ENCODE results near the gene NOP10. TPM values are rescaled to one million over a fixed set of nuclear protein-coding genes. Genes with fewer than 3 reads are reported as not detected.

NOP10 gene
- total and polyA plus RNA-seq, 2 of the 8 experiments (the other 6 are each of a cell fraction or from before 2014, with no cell fraction given): 285 to 981 TPM

GRCh38 chr15:34332553-34333120 is 10.3 kb downstream of the NOP10 start:
- Histone ChIP-seq H3K14ac (ENCODE audit: insufficient read length) (no peak overlapping the region), H2AK5ac (ENCODE audit: low read depth, low read length) (no peak overlapping the region), H4K8ac (ENCODE audit: extremely low read depth, insufficient read depth, low read length) (no peak overlapping the region), H3K23me2 (ENCODE audit: low read depth, low read length) (peaks cover 8% of the 10 kb centered on the region; the same call in 1 of the 2 replicates), H2AFZ (ENCODE audit: low read length) (no peak overlapping the region), H3K36me3 (ENCODE audit: control insufficient read depth in 2 of 4, insufficient read depth in 4 of 4, low read length in 3 of 4) (no peaks in the 10 kb centered on the region), H2BK12ac (ENCODE audit: low read depth, low read length) (no peak overlapping the region), H3K56ac (replicated peaks; ENCODE audit: insufficient read length, low read depth, low read length) (no peak overlapping the region), H3K4me2 (ENCODE audit: insufficient read depth in 1 of 2, low read depth in 2 of 2, low read length in 2 of 2) (no peak overlapping the region), H4K91ac (replicated peaks; ENCODE audit: insufficient read length, low read length) (no peak overlapping the region), H3K23ac (ENCODE audit: insufficient read length) (no peak overlapping the region), H2BK20ac (ENCODE audit: low read length) (no peak overlapping the region), H3K9ac (replicated peaks in 1 of 4; ENCODE audit: extremely low read depth in 1 of 4, low read depth in 3 of 4, low read length in 3 of 4) (no peak overlapping the region), H2BK120ac (replicated peaks; ENCODE audit: low read depth, low read length) (no peak overlapping the region), H3K79me1 (ENCODE audit: low read depth, low read length) (no peaks in the 10 kb centered on the region), H2BK15ac (ENCODE audit: low read length) (no peak overlapping the region), H3K9me3 (ENCODE audit: insufficient read depth in 2 of 2, low read depth in 1 of 2, low read length in 1 of 2) (no peaks in the 10 kb centered on the region), H3K79me2 (ENCODE audit: control insufficient read depth in 1 of 2, insufficient read depth in 2 of 2, low read length in 2 of 2) (no peaks in the 10 kb centered on the region), H3K18ac (ENCODE audit: extremely low read depth, low read length) (no peak overlapping the region), H2BK5ac (ENCODE audit: low read depth, low read length) (no peak overlapping the region), H3K27ac (ENCODE audit: low read depth, low read length) (no peak overlapping the region), H3K4me1 (replicated peaks in 1 of 4; ENCODE audit: control insufficient read depth in 3 of 4, insufficient read depth in 4 of 4, low read length in 3 of 4) (peaks cover 0 to 2% (median 0%) of the 10 kb centered on the region in 4 experiments; a peak in 2 of 7 replicates), H4K20me1 (replicated peaks in 1 of 2; ENCODE audit: control insufficient read depth in 1 of 2, insufficient read depth in 2 of 2, low read length in 2 of 2) (no peaks in the 10 kb centered on the region), H3K4ac (replicated peaks; ENCODE audit: insufficient read length, low read depth, low read length) (no peak overlapping the region), H3K27me3 (replicated peaks in 1 of 4; ENCODE audit: control insufficient read depth in 3 of 4, extremely low read depth in 1 of 4, insufficient read depth in 3 of 4, low read length in 3 of 4) (no peaks in the 10 kb centered on the region), H3K4me3 (ENCODE audit: extremely low read depth in 1 of 4, insufficient read depth in 2 of 4, low read depth in 3 of 4, low read length in 4 of 4) (no peak overlapping the region), H4K5ac (ENCODE audit: insufficient read length, low read depth, low read length) (no peak overlapping the region)
- WGBS, 2 experiments (ENCODE audit: extremely low coverage in 1 of 2, insufficient coverage in 1 of 2, insufficient read length in 1 of 2, insufficient replicate concordance in 2 of 2, low coverage in 1 of 2, low lambda C conversion rate in 2 of 2, missing lambda C conversion rate in 1 of 2): 98% methylated on average over 3 of the region's 6 CpGs; no CpG with 5 or more reads in 1 of the 2 experiments
- no peak for FAIRE-seq
- ChIA-PET CTCF (ENCODE audit: partially characterized antibody) (interaction anchor here (1.1 to 1.2 kb wide), 2 partner anchors 20 to 28 kb away, joined by 3 read pairs; no protein-coding TSS in a partner anchor), POLR2A (ENCODE audit: partially characterized antibody) (no interaction called here)
- DNase-seq (ENCODE audit: low read depth in 1 of 2, low spot score in 2 of 2): no peak
- TF ChIP-seq RFX5 (IDR thresholded peaks at IDR 0.05; ENCODE audit: borderline replicate concordance, low read depth, low read length) (no peak), CBX5 (IDR thresholded peaks at IDR 0.05; ENCODE audit: low read depth, low read length) (no peak), TEAD4 (IDR thresholded peaks at IDR 0.05; ENCODE audit: low read depth, low read length) (no peak), TAF7 (optimal IDR thresholded peaks at IDR 0.05; ENCODE audit: borderline replicate concordance, low read depth, low read length) (no peak), RNF2 (IDR thresholded peaks at IDR 0.05; ENCODE audit: borderline replicate concordance, low read depth, low read length, missing control alignments, poor library complexity, severe bottlenecking) (no peak), TBP (IDR thresholded peaks at IDR 0.05; ENCODE audit: low read depth, low read length) (no peak), SP1 (IDR thresholded peaks at IDR 0.05; ENCODE audit: low read depth, low read length) (no peak), BRCA1 (IDR thresholded peaks at IDR 0.05; ENCODE audit: low read depth, low read length) (no peak), ASH2L (IDR thresholded peaks at IDR 0.05; ENCODE audit: low read length) (no peak), KDM5A (IDR thresholded peaks at IDR 0.05; ENCODE audit: low read length) (no peak)
- TF ChIP-seq, protein P1, sequence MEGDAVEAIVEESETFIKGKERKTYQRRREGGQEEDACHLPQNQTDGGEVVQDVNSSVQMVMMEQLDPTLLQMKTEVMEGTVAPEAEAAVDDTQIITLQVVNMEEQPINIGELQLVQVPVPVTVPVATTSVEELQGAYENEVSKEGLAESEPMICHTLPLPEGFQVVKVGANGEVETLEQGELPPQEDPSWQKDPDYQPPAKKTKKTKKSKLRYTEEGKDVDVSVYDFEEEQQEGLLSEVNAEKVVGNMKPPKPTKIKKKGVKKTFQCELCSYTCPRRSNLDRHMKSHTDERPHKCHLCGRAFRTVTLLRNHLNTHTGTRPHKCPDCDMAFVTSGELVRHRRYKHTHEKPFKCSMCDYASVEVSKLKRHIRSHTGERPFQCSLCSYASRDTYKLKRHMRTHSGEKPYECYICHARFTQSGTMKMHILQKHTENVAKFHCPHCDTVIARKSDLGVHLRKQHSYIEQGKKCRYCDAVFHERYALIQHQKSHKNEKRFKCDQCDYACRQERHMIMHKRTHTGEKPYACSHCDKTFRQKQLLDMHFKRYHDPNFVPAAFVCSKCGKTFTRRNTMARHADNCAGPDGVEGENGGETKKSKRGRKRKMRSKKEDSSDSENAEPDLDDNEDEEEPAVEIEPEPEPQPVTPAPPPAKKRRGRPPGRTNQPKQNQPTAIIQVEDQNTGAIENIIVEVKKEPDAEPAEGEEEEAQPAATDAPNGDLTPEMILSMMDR (IDR thresholded peaks at IDR 0.05; ENCODE audit: control extremely low read depth in 1 of 3, insufficient read depth in 1 of 3, low read depth in 1 of 3, low read length in 3 of 3): no peak

Data from H1 (cell line).